GDM1 (cell line): Measurements from ENCODE around the gene GRIA3.

Experiments used
- DNase-seq: peaks from one replicate; lab custom pipeline; 2025; lab: John Stamatoyannopoulos, UW

The GRIA3 gene

GRCh38 chrX:123199338-123199737, 15.3 kb downstream of the GRIA3 start:
- no peak for DNase-seq

- DNase-seq, result no peak
Measured at GRCh38 chrX:123201720-123202119, 17.6 kb downstream of the GRIA3 start.

- no peak for DNase-seq
Measured at GRCh38 chrX:123202523-123202922, 18.4 kb downstream of the GRIA3 start.

- DNase-seq, result no peak
Measured at GRCh38 chrX:123203772-123204171, 19.7 kb downstream of the GRIA3 start.

GRCh38 chrX:123206176-123206575, 22.1 kb downstream of the GRIA3 start:
- no peak for DNase-seq

- no peak for DNase-seq
Measured at GRCh38 chrX:123210252-123210651, 26.2 kb downstream of the GRIA3 start.

- DNase-seq, result no peak
Measured at GRCh38 chrX:123215397-123216089, 31.5 kb downstream of the GRIA3 start.

GRCh38 chrX:123217077-123217476, 33.0 kb downstream of the GRIA3 start:
- DNase-seq, result no peak

- no peak for DNase-seq
Measured at GRCh38 chrX:123217728-123218127, 33.6 kb downstream of the GRIA3 start.

- no peak for DNase-seq
Measured at GRCh38 chrX:123219916-123220315, 35.8 kb downstream of the GRIA3 start.

- no peak for DNase-seq
Measured at GRCh38 chrX:123222920-123223319, 38.8 kb downstream of the GRIA3 start.

GRCh38 chrX:123223409-123223808, 39.3 kb downstream of the GRIA3 start:
- DNase-seq, result no peak

- DNase-seq, result no peak
Measured at GRCh38 chrX:123223859-123224258, 39.8 kb downstream of the GRIA3 start.

GRCh38 chrX:123230798-123231197, 46.7 kb downstream of the GRIA3 start:
- DNase-seq, result no peak

GRCh38 chrX:123236859-123237258, 52.8 kb downstream of the GRIA3 start:
- DNase-seq, result no peak

GRCh38 chrX:123237271-123237670, 53.2 kb downstream of the GRIA3 start:
- DNase-seq, result no peak

GRCh38 chrX:123254457-123254856, 70.4 kb downstream of the GRIA3 start:
- no peak for DNase-seq

- DNase-seq, result no peak
Measured at GRCh38 chrX:123256378-123256777, 72.3 kb downstream of the GRIA3 start.

- DNase-seq, result no peak
Measured at GRCh38 chrX:123260920-123261418, 76.9 kb downstream of the GRIA3 start.

GRCh38 chrX:123263270-123263669, 79.2 kb downstream of the GRIA3 start:
- no peak for DNase-seq

- DNase-seq, result no peak
Measured at GRCh38 chrX:123263747-123264146, 79.7 kb downstream of the GRIA3 start.

GRCh38 chrX:123267220-123267619, 83.1 kb downstream of the GRIA3 start:
- no peak for DNase-seq

- no peak for DNase-seq
Measured at GRCh38 chrX:123271902-123272301, 87.8 kb downstream of the GRIA3 start.

- no peak for DNase-seq
Measured at GRCh38 chrX:123272630-123273029, 88.6 kb downstream of the GRIA3 start.
